ENCODE measurements around the gene SUMO3. TPM values are rescaled to one million over a fixed set of nuclear protein-coding genes. Genes with fewer than 3 reads are reported as not detected.

The SUMO3 gene
- polyA plus RNA-seq, 1 of the 3 experiments (the other 2 are of a cell fraction) = 125 TPM

GRCh38 chr21:44838039-44838895 lies 20.4 kb upstream of the SUMO3 start:
- H3K4me1 ChIP-seq (ENCODE audit: control insufficient read depth in 1 of 2, insufficient read depth in 2 of 2, low read depth in 1 of 2, low read length in 1 of 2) = no peaks in the 10 kb centered on the region; a peak in 1 of 4 replicates
- H3K36me3 ChIP-seq (replicated peaks in 1 of 2; ENCODE audit: control insufficient read depth in 1 of 2, insufficient read depth in 2 of 2, low read length in 1 of 2) = no peaks in the 10 kb centered on the region
- no peaks in the 10 kb centered on the region for H3K9me3 ChIP-seq
- 89% methylated on average over 14 of the region's 30 CpGs for WGBS (ENCODE audit: low lambda C conversion rate)
- no peak overlapping the region for H2AFZ ChIP-seq (ENCODE audit: low read depth)
- H4K20me1 ChIP-seq (ENCODE audit: insufficient read depth) = no peaks in the 10 kb centered on the region
- no peaks in the 10 kb centered on the region for H3F3A ChIP-seq (replicated peaks; ENCODE audit: insufficient read depth)
- POLR2A ChIA-PET = no interaction called here
- CTCF ChIA-PET = no interaction called here
- no peak for DNase-seq
- H3K4me3 ChIP-seq (ENCODE audit: low read depth in 2 of 2, low read length in 1 of 2) = no peak overlapping the region
- no peak overlapping the region for H3K27ac ChIP-seq (ENCODE audit: low read depth in 2 of 2, low read length in 1 of 2)
- TF ChIP-seq FOSL2 (IDR thresholded peaks at IDR 0.05; ENCODE audit: borderline replicate concordance, low read depth) (no peak), RAD21 (IDR thresholded peaks at IDR 0.05; ENCODE audit: low read length) (no peak), RFX5 (IDR thresholded peaks at IDR 0.05; ENCODE audit: low read length) (no peak), MEF2A (IDR thresholded peaks at IDR 0.05; ENCODE audit: borderline replicate concordance, low read depth) (no peak), RCOR1 (IDR thresholded peaks at IDR 0.05; ENCODE audit: low read length) (no peak), EZH2phosphoT487 (IDR thresholded peaks at IDR 0.05; ENCODE audit: borderline replicate concordance, low read depth) (no peak)
- no peaks in the 10 kb centered on the region for H3K27me3 ChIP-seq (ENCODE audit: insufficient read depth)
- no peaks in the 10 kb centered on the region for H3K79me2 ChIP-seq (ENCODE audit: insufficient read depth)
- H3K4me2 ChIP-seq = no peak overlapping the region
- H3K9me2 ChIP-seq = no peaks in the 10 kb centered on the region
- no peak overlapping the region for H3K9ac ChIP-seq

DNA sequence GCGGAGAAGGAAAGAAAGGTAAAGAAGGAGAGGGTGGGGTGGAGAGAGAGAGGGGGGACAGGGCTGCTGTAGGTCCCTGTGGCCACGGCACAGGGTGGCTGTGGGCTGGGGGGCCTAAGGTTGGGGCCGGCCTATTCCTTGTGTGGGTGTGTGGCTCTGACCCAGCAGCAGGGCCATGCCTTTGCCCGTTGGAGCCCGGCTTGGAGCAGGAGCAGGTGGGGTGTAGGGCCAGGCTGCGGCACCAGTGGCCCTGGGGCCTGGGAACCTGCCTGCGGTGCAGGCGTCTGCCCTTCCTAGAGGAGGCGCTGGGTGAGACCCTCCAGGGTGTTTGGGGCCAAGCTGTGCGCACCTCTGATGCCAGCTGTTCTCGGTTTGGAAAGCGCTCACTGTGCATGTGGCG lies 19.7 kb upstream of the SUMO3 start:
- Histone ChIP-seq H3K36me3 (replicated peaks in 1 of 2; ENCODE audit: control insufficient read depth in 1 of 2, insufficient read depth in 2 of 2, low read length in 1 of 2) (no peaks in the 10 kb centered on the region), H3K9me2 (no peaks in the 10 kb centered on the region), H3K9me3 (no peaks in the 10 kb centered on the region), H3K4me2 (no peak overlapping the region), H3F3A (replicated peaks; ENCODE audit: insufficient read depth) (no peaks in the 10 kb centered on the region), H3K4me3 (ENCODE audit: low read depth in 2 of 2, low read length in 1 of 2) (no peak overlapping the region), H3K4me1 (ENCODE audit: control insufficient read depth in 1 of 2, insufficient read depth in 2 of 2, low read depth in 1 of 2, low read length in 1 of 2) (no peaks in the 10 kb centered on the region; a peak in 1 of 4 replicates), H3K27me3 (ENCODE audit: insufficient read depth) (no peaks in the 10 kb centered on the region), H3K9ac (no peak overlapping the region), H2AFZ (ENCODE audit: low read depth) (no peak overlapping the region), H4K20me1 (ENCODE audit: insufficient read depth) (no peaks in the 10 kb centered on the region), H3K79me2 (ENCODE audit: insufficient read depth) (no peaks in the 10 kb centered on the region), H3K27ac (ENCODE audit: low read depth in 2 of 2, low read length in 1 of 2) (no peak overlapping the region)
- DNase-seq = no peak
- 94% methylated on average over 6 of the region's 13 CpGs for WGBS (ENCODE audit: low lambda C conversion rate)
- ChIA-PET CTCF (no interaction called here), POLR2A (no interaction called here)
- TF ChIP-seq RXRA (IDR thresholded peaks at IDR 0.05; ENCODE audit: borderline replicate concordance, low read depth) (no peak), POLR2AphosphoS5 (IDR thresholded peaks at IDR 0.05; ENCODE audit: low read depth, low read length) (no peak), YY1 (IDR thresholded peaks at IDR 0.05; ENCODE audit: low read depth) (no peak), TCF12 (IDR thresholded peaks at IDR 0.05) (no peak), GATA2 (CRISPR knock-in tag; IDR thresholded peaks at IDR 0.05) (no peak), FOXM1 (IDR thresholded peaks at IDR 0.05; ENCODE audit: low read depth) (no peak), EZH2phosphoT487 (IDR thresholded peaks at IDR 0.05; ENCODE audit: borderline replicate concordance, low read depth) (no peak), TAF1 (IDR thresholded peaks at IDR 0.05; ENCODE audit: borderline replicate concordance, low read depth, low read length) (no peak), FOSL2 (IDR thresholded peaks at IDR 0.05; ENCODE audit: borderline replicate concordance, low read depth) (no peak), MEF2A (IDR thresholded peaks at IDR 0.05; ENCODE audit: borderline replicate concordance, low read depth) (no peak), TEAD4 (IDR thresholded peaks at IDR 0.05; ENCODE audit: borderline replicate concordance, insufficient read depth) (no peak), NRF1 (IDR thresholded peaks at IDR 0.05; ENCODE audit: low read depth, low read length) (no peak), RFX5 (IDR thresholded peaks at IDR 0.05; ENCODE audit: low read length) (no peak), SMC3 (IDR thresholded peaks at IDR 0.05; ENCODE audit: low read depth, low read length) (no peak), EP300 (IDR thresholded peaks at IDR 0.05; ENCODE audit: borderline replicate concordance in 1 of 2, low read depth in 1 of 2, low read length in 1 of 2) (no peak), CTCF (IDR thresholded peaks at IDR 0.05) (no peak)
- TF ChIP-seq, protein P1, sequence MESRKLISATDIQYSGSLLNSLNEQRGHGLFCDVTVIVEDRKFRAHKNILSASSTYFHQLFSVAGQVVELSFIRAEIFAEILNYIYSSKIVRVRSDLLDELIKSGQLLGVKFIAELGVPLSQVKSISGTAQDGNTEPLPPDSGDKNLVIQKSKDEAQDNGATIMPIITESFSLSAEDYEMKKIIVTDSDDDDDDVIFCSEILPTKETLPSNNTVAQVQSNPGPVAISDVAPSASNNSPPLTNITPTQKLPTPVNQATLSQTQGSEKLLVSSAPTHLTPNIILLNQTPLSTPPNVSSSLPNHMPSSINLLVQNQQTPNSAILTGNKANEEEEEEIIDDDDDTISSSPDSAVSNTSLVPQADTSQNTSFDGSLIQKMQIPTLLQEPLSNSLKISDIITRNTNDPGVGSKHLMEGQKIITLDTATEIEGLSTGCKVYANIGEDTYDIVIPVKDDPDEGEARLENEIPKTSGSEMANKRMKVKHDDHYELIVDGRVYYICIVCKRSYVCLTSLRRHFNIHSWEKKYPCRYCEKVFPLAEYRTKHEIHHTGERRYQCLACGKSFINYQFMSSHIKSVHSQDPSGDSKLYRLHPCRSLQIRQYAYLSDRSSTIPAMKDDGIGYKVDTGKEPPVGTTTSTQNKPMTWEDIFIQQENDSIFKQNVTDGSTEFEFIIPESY (IDR thresholded peaks at IDR 0.05; ENCODE audit: borderline replicate concordance, low read depth) = no peak
- TF ChIP-seq, protein P2, sequence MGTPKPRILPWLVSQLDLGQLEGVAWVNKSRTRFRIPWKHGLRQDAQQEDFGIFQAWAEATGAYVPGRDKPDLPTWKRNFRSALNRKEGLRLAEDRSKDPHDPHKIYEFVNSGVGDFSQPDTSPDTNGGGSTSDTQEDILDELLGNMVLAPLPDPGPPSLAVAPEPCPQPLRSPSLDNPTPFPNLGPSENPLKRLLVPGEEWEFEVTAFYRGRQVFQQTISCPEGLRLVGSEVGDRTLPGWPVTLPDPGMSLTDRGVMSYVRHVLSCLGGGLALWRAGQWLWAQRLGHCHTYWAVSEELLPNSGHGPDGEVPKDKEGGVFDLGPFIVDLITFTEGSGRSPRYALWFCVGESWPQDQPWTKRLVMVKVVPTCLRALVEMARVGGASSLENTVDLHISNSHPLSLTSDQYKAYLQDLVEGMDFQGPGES (IDR thresholded peaks at IDR 0.05; ENCODE audit: low read depth, low read length) = no peak

All from SK-N-SH (cell line).